Hepatocyte (in vitro differentiated cells): ENCODE measurements around the gene PLCL2.

Source experiments
- EZH2 ChIP-seq: fragments of 200-600 bp; sonication (generic); IDR thresholded peaks from 2 replicates; pipeline ENCODE4 v1.6.1; 2016; ENCODE audit warnings: antibody characterized with exemption, mild to moderate bottlenecking, borderline replicate concordance
- EZH2phosphoT487 ChIP-seq: fragments of 200-600 bp; sonication (generic); IDR thresholded peaks from one replicate; pipeline ENCODE4 v1.6.1; 2018; ENCODE audit warnings: antibody characterized with exemption, mild to moderate bottlenecking, low read depth, moderate library complexity; ENCODE audit not compliant: unreplicated experiment, severe bottlenecking
- TF ChIP-seq, protein P1 (sequence below): fragments of 200-600 bp; sonication (generic); IDR thresholded peaks from 2 replicates; pipeline ENCODE4 v1.5.1; 2016; ENCODE audit warnings: antibody characterized with exemption, mild to moderate bottlenecking; ENCODE audit not compliant: poor library complexity

DNA sequence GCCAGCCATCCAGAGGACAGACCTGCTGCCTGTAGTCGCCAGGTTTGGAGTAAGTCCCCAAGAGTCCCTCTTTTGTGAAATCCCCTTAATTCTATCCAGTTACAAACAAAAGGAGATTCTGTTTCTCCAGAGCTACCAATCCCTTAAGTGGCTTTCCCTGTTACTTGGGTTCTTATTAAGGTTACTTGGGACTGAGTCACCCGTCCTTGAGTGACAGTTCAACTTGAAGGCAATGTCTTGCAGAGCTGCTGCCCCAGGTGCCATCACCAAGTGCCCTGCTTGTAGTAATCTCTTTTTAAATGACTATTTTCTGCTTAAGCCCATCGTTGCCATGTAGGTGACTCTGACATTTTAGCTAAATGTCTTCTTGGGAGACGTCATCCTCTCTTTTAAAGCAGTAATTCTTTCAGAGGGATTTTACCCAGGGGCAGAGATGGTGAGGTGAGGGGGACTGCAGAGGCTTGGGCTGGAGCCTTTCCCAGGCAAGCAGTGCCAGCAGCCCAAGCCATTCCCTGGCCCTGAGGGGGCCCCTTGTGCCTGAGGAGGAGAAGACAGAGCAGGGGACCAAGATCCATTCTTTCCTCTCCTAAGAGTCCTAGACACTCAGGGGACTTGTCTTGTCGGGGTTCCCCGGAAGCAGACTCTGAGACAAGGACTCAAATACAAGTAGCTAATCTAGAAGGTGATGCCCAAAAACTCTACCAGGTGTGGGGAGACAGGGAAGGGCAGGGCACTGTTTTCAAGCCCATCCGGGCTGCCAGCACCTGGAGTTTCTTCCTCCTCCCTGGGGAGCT, 253.7 kb downstream of the PLCL2 start:
- TF ChIP-seq EZH2phosphoT487 = no peak
- TF ChIP-seq, protein P1, sequence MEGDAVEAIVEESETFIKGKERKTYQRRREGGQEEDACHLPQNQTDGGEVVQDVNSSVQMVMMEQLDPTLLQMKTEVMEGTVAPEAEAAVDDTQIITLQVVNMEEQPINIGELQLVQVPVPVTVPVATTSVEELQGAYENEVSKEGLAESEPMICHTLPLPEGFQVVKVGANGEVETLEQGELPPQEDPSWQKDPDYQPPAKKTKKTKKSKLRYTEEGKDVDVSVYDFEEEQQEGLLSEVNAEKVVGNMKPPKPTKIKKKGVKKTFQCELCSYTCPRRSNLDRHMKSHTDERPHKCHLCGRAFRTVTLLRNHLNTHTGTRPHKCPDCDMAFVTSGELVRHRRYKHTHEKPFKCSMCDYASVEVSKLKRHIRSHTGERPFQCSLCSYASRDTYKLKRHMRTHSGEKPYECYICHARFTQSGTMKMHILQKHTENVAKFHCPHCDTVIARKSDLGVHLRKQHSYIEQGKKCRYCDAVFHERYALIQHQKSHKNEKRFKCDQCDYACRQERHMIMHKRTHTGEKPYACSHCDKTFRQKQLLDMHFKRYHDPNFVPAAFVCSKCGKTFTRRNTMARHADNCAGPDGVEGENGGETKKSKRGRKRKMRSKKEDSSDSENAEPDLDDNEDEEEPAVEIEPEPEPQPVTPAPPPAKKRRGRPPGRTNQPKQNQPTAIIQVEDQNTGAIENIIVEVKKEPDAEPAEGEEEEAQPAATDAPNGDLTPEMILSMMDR = no peak
- TF ChIP-seq EZH2 = no peak
